Tibial artery (tissue), 4 donors: ENCODE results near the gene ST13.
"Not testable (repeated sequence)": the region's sequence is repeated elsewhere in the genome, so short reads cannot be mapped to it uniquely, and the experiment has no call there.

Experiments used
- DNase-seq, 2 donors: peaks; one replicate each; pipeline ENCODE4 v3.0.0-alpha.2; 2019
- H3K27ac ChIP-seq, 2 donors: fragments of 200-600 bp; sonication (generic) in 1 of 2; 1 replicate in 1 of 2; 2 replicates in 1 of 2; pipeline ENCODE4 v1.5.1; 2018 to 2019; ENCODE audit warnings: mild to moderate bottlenecking in 1 of 2
- H3K27me3 ChIP-seq, 2 donors: fragments of 200-600 bp; sonication (generic) in 1 of 2; one replicate each; pipeline versions ENCODE4 v1.5.1 to v1.6.0; 2016 to 2019
- H3K36me3 ChIP-seq, 3 donors: fragments of 200-600 bp; sonication (generic) in 2 of 3; one replicate each; pipeline ENCODE4 v1.5.1; 2016 to 2019; ENCODE audit warnings: mild to moderate bottlenecking in 2 of 3
- H3K4me1 ChIP-seq, 4 donors: fragments of 200-600 bp; sonication (generic) in 2 of 4; 1 replicate in 3 of 4; 2 replicates in 1 of 4; pipeline ENCODE4 v1.5.1; 2016 to 2019
- H3K4me3 ChIP-seq, 2 donors: fragments of 200-600 bp; sonication (generic) in 1 of 2; 1 replicate in 1 of 2; 2 replicates in 1 of 2; pipeline ENCODE4 v1.5.1; 2018 to 2019; ENCODE audit warnings: mild to moderate bottlenecking in 2 of 2
- H3K9me3 ChIP-seq, 3 donors: fragments of 200-600 bp; sonication (generic) in 1 of 3; one replicate each; pipeline ENCODE4 v1.5.1; 2016 to 2019
- CTCF ChIP-seq, 2 experiments: fragments of 200-600 bp in 1 of 2; fragments of 450-650 bp in 1 of 2; IDR thresholded peaks; one replicate each; pipeline ENCODE4 v1.5.1; 2017 to 2019; ENCODE audit warnings: antibody characterized with exemption in 2 of 2, mild to moderate bottlenecking in 1 of 2, moderate library complexity in 1 of 2
- intact Hi-C: fragments of 100-400 bp; cut with DNase I; formaldehyde crosslinking; loops from one replicate; pipeline ENCODE4 v1.15.0; 2023; ENCODE audit warnings: low total_unique reads

Gene ST13

DNA sequence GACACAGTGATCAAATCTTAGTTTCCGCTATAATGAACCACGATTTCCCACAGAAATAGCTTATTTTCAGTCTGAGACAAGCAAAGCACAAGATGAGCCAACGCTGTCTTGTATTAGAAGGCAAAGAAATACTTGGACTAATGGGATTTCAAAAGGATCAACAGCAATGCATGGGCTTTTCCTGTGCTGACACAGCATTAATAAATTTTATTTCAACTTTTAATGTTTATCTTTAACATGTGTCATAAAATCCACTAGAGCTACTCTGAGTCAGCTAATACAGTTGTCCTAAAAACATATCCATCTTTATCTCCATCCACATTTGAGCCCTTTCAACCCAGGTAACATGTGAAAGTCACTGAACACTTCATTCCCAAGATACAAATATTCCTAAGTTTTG lies 21.8 kb downstream of the ST13 start:
- Histone ChIP-seq H3K9me3 (no peaks in the 10 kb centered on the region), H3K4me1 (no peaks in the 10 kb centered on the region), H3K36me3 (peaks cover 75 to 93% (median 78%) of the 10 kb centered on the region in 3 donors), H3K27me3 (no peaks in the 10 kb centered on the region), H3K27ac (no peak overlapping the region), H3K4me3 (no peak overlapping the region)
- intact Hi-C loops = no loop called here
- no peak for DNase-seq
- no peak for TF ChIP-seq CTCF (IDR thresholded peaks at IDR 0.05)

GRCh38 chr22:40829131-40829530 lies 27.3 kb downstream of the ST13 start:
- Histone ChIP-seq H3K27ac (no peak overlapping the region), H3K36me3 (peaks cover 74 to 93% (median 83%) of the 10 kb centered on the region in 3 donors), H3K4me1 (no peaks in the 10 kb centered on the region), H3K9me3 (no peaks in the 10 kb centered on the region), H3K27me3 (no peaks in the 10 kb centered on the region), H3K4me3 (no peak overlapping the region)
- intact Hi-C loops = no loop called here
- no peak for DNase-seq
- no peak for TF ChIP-seq CTCF (IDR thresholded peaks at IDR 0.05)

DNA sequence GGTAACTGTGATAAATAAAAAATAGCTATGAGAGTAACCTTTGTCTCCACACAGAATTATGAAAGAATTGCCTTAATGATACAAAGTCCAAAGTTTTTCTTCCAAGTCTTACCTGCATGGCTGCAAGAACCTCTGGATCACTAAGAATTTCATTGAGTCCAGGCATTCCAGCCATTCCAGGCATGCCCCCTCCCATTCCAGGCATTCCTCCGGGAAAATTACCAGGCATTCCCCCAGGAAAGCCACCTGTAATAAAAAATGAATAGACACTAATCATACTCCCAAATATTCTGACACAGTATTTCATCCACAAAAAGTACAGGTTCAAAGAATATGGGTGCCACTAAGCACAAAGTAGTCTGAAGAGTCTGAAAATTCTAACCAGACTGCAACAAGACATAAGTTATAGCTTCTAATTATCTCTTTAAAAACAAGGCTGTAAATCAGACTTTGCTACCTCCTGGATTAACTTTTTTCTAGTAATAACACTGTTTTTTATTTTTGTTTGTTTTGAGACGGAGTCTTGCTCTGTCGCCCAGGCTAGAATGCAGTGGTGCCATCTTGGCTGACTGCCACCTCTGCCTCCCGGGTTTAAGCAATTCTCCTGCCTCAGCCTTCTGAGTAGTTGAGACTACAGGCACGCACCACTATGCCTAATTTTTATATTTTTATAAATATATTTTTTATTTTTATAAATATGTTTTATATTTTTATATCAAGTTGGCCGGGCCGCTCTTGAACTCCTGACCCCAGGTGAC lies 29.3 kb downstream of the ST13 start:
- Histone ChIP-seq H3K4me1 (no peaks in the 10 kb centered on the region), H3K36me3 (peaks cover 65 to 89% (median 72%) of the 10 kb centered on the region in 3 donors), H3K27me3 (no peaks in the 10 kb centered on the region), H3K4me3 (no peak overlapping the region), H3K27ac (no peak overlapping the region), H3K9me3 (no peaks in the 10 kb centered on the region)
- no peak for DNase-seq
- no peak for TF ChIP-seq CTCF (IDR thresholded peaks at IDR 0.05)
- intact Hi-C loops = no loop called here

DNA sequence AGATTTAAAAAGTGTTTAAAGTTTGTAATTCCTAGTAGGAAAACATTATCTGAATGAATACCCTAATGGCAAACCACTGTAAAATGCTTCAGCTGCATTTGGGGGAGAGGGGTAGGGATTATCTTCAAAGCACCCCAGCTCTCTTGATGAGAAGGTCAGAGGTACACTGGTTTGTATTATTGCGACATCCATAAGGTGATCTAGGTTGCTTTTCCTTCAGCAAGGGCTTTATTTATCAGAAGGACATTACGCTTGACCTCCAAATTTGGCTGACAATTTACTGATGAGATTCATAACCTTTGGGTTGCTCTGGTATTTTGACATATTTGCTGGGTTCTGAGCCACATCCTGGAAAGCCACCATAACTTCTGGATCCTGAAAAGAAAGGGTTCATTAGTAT lies 30.1 kb downstream of the ST13 start:
- H3K36me3 ChIP-seq = peaks cover 60 to 80% (median 64%) of the 10 kb centered on the region in 3 donors

GRCh38 chr22:40823426-40823825 lies 33.0 kb downstream of the ST13 start:
- Histone ChIP-seq H3K27ac (no peak overlapping the region), H3K9me3 (no peaks in the 10 kb centered on the region), H3K27me3 (no peaks in the 10 kb centered on the region), H3K4me3 (no peak overlapping the region), H3K36me3 (peaks cover 38 to 52% (median 39%) of the 10 kb centered on the region in 3 donors), H3K4me1 (peaks cover 0 to 13% (median 4%) of the 10 kb centered on the region in 4 donors)
- DNase-seq = no peak
- intact Hi-C loops = no loop called here
- no peak for TF ChIP-seq CTCF (IDR thresholded peaks at IDR 0.05)

More for the DNA sequence above, 30.1 kb downstream of the ST13 start:
- H3K4me3 ChIP-seq, DNase-seq, intact Hi-C loops, H3K27me3 ChIP-seq, H3K27ac ChIP-seq, H3K9me3 ChIP-seq, H3K4me1 ChIP-seq: not testable (repeated sequence)

GRCh38 chr22:40819599-40820140 lies 36.8 kb downstream of the ST13 start:
- no peak for TF ChIP-seq CTCF (IDR thresholded peaks at IDR 0.05)
- Histone ChIP-seq H3K4me3 (peak overlapping the region; percentile 69 to 93), H3K27me3 (no peaks in the 10 kb centered on the region), H3K36me3 (peaks cover 11 to 19% (median 13%) of the 10 kb centered on the region in 3 donors), H3K4me1 (peaks cover 0 to 29% (median 16%) of the 10 kb centered on the region in 4 donors), H3K9me3 (no peaks in the 10 kb centered on the region), H3K27ac (peak overlapping the region; percentile 70 to 88)
- intact Hi-C loops = loop anchor here (5.0 kb wide), 1 partner anchor 152 kb away; no protein-coding TSS in a partner anchor
- DNase-seq = no peak
